WI38 (cell line): ENCODE data around the gene PDGFD.

Experiments used
- H3K4me3 ChIP-seq: 2 replicates; pipeline ENCODE4 v1.5.1; 2011; ENCODE audit warnings: low read depth, mild to moderate bottlenecking, control low read depth, low read length
- TF ChIP-seq, protein P1 (sequence below): IDR thresholded peaks from 2 replicates; pipeline ENCODE4 v1.5.1; 2012; ENCODE audit warnings: low read depth, mild to moderate bottlenecking, control low read depth, low read length

Gene PDGFD

DNA sequence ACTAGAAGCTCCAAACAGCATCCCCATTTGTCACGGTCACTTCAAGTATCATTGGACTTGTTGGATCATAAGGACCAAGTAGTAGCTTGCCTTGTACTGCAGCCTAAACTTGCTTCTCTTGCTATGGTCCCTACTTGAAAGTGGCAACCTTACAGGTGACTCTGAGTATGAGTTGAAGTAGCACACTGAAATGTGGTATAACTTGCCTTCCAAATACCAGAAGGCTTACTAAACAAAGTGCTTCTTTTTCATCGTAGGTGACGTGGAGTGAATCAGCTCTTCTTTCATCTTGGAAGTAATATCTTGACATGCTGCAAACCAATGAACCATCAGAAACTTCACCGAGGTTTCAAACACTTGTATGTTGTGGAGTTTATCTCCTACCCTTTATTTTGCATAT, 296.5 kb downstream of the PDGFD start:
- TF ChIP-seq, protein P1, sequence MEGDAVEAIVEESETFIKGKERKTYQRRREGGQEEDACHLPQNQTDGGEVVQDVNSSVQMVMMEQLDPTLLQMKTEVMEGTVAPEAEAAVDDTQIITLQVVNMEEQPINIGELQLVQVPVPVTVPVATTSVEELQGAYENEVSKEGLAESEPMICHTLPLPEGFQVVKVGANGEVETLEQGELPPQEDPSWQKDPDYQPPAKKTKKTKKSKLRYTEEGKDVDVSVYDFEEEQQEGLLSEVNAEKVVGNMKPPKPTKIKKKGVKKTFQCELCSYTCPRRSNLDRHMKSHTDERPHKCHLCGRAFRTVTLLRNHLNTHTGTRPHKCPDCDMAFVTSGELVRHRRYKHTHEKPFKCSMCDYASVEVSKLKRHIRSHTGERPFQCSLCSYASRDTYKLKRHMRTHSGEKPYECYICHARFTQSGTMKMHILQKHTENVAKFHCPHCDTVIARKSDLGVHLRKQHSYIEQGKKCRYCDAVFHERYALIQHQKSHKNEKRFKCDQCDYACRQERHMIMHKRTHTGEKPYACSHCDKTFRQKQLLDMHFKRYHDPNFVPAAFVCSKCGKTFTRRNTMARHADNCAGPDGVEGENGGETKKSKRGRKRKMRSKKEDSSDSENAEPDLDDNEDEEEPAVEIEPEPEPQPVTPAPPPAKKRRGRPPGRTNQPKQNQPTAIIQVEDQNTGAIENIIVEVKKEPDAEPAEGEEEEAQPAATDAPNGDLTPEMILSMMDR, result no peak

DNA sequence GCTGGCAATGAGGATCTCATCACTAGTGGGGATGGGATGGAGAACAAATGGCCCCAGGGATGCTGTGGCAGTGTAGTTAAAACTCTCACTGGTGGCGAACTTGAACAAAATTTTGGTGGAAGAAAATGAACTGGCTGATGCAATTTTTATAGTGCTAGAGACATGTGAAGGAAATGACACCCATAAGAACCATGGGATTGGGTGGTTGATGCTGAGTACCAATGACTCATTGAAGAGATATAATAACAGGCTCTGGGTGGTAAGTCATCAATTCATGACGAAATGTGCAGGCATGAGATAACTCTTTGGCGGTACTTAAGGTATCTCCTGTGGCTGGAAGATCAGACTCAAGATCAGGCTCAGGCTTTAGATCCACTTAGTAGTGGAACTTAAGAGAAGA, 300.4 kb downstream of the PDGFD start:
- TF ChIP-seq, protein P1, result no peak
- H3K4me3 ChIP-seq, result no peak overlapping the region

More for the DNA sequence above, 296.5 kb downstream of the PDGFD start:
- no peak overlapping the region for H3K4me3 ChIP-seq

DNA sequence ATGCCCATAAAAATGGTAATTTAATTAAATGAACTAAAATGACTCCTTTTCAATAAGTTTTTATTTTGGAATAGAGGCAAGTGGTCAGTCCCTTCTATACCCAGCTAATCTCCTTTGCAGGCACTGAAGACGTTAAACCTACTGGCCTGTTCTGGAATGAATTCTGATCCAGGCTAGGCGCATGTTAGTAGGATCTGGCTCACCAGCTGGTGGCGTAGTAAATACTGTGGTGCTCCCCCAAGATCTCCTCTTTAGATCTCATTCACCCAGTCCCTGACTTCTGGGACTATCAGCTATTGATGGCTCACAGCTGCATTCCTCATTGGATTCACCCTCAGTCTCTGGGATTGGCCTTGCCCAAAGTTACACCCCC, 301.2 kb downstream of the PDGFD start:
- H3K4me3 ChIP-seq, result no peak overlapping the region
- TF ChIP-seq, protein P1, result no peak

DNA sequence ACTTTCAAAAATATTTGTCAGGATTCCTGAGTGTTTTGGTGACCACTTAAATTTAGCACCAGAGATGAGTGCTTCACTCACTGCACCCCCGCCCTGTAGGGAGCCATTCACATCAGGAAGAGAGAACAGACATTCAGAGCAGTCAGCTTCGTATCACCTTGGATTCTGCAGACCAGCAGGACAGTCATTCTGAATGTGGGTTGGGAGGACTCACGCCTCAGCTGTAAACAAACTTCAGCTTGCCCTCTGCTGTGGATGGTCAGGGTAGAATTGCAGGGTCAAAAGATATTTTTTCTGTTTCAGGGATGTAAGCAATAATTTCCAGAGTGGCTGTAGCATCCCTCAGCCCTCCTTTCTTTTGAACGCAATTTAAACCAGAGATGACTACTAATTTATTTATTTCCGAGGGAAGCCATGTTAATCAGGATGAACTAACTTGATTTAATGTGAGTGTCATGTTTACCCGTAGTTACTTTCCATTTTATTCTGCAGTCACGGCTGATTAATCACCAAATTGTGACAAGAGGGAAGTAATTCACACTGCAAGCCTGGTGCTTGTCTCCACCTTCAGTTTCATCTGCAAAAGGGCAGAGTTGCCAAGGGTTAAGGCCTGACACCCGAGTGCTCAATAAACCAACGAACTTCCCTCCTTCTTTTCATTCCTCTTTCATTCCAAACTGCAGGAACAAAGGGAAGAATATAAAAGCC, 301.7 kb downstream of the PDGFD start:
- TF ChIP-seq, protein P1, result no peak
- no peak overlapping the region for H3K4me3 ChIP-seq
